Uterus (tissue), 2 donors: ENCODE results near the gene MTG1.

Source experiments
- POLR2A ChIP-seq, 2 donors: fragments of 450-650 bp; IDR thresholded peaks; one replicate each; pipeline ENCODE4 v1.6.1; 2016; ENCODE audit warnings: antibody characterized with exemption in 2 of 2, mild to moderate bottlenecking in 1 of 2, moderate library complexity in 1 of 2
- TF ChIP-seq, protein P1 (sequence below), 4 experiments: fragments of 200-600 bp in 2 of 4; fragments of 450-650 bp in 2 of 4; sonication (generic) in 2 of 4; IDR thresholded peaks; one replicate each; pipeline ENCODE4 v1.5.1; 2016 to 2019; ENCODE audit warnings: antibody characterized with exemption in 4 of 4, mild to moderate bottlenecking in 2 of 4, moderate library complexity in 1 of 4

DNA sequence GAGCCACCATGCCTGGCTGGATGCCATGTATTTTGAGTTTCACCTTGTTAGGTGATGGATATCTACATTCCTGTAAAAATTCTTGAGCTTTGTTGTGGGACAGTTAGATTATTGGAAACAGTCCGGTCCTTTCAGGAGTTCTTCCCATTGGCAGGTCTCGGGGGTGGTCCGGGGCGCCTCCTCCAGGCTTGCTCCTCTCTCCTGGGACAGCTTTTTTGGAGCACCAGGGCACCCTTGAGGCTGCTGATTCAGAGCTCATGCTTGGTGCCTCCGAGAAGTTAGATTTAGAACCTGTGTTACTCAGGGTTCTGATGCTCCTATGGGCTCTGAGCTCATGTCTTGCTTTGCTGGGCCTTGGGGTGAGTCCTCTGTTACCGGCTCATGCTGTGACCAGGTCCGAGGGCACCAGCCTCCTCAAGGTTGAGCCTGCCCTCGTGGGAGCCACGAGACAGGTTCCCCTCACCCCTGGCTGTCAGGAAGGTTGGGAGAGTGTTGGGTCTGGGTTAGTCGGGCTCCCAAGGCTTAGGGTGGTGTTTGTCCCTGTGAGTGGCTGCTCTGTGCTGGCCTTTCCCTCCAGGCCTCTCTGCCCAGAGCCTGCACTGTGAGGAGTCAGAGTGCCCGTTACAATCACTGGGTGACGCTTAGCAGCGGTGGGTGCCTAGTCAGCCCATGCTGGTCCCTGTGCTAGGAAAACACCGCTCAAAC is 24.5 kb downstream of the MTG1 start:
- TF ChIP-seq, protein P1, sequence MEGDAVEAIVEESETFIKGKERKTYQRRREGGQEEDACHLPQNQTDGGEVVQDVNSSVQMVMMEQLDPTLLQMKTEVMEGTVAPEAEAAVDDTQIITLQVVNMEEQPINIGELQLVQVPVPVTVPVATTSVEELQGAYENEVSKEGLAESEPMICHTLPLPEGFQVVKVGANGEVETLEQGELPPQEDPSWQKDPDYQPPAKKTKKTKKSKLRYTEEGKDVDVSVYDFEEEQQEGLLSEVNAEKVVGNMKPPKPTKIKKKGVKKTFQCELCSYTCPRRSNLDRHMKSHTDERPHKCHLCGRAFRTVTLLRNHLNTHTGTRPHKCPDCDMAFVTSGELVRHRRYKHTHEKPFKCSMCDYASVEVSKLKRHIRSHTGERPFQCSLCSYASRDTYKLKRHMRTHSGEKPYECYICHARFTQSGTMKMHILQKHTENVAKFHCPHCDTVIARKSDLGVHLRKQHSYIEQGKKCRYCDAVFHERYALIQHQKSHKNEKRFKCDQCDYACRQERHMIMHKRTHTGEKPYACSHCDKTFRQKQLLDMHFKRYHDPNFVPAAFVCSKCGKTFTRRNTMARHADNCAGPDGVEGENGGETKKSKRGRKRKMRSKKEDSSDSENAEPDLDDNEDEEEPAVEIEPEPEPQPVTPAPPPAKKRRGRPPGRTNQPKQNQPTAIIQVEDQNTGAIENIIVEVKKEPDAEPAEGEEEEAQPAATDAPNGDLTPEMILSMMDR (IDR thresholded peaks at IDR 0.05): no peak
- TF ChIP-seq POLR2A (IDR thresholded peaks at IDR 0.05): no peak
